Osteocyte (in vitro differentiated cells): ENCODE measurements around the gene MKLN1. TPM values are rescaled to one million over a fixed set of nuclear protein-coding genes. Genes with fewer than 3 reads are reported as not detected.
"Not testable (repeated sequence)": the region's sequence is repeated elsewhere in the genome, so short reads cannot be mapped to it uniquely, and the experiment has no call there.

Source experiments
- DNase-seq: peaks from one replicate; pipeline ENCODE4 v3.0.0; 2021; ENCODE audit warnings: mixed read lengths; ENCODE audit not compliant: unreplicated experiment; ENCODE audit errors: extremely low spot score
- H3K27ac Mint-ChIP-seq: one replicate; pipeline ENCODE4 v1.8.0; 2021; ENCODE audit warnings: mild to moderate bottlenecking, mixed read lengths; ENCODE audit not compliant: unreplicated experiment
- H3K27me3 Mint-ChIP-seq: one replicate; pipeline ENCODE4 v1.8.0; 2021; ENCODE audit warnings: mixed read lengths; ENCODE audit not compliant: unreplicated experiment
- H3K36me3 Mint-ChIP-seq: one replicate; pipeline ENCODE4 v1.8.0; 2021; ENCODE audit warnings: mixed read lengths; ENCODE audit not compliant: unreplicated experiment
- H3K4me1 Mint-ChIP-seq: one replicate; pipeline ENCODE4 v1.8.0; 2021; ENCODE audit warnings: mixed read lengths; ENCODE audit not compliant: unreplicated experiment
- H3K4me3 Mint-ChIP-seq: one replicate; pipeline ENCODE4 v1.8.0; 2021; ENCODE audit warnings: mild to moderate bottlenecking, moderate library complexity, mixed read lengths; ENCODE audit not compliant: unreplicated experiment
- H3K9me3 Mint-ChIP-seq: one replicate; pipeline ENCODE4 v1.8.0; 2021; ENCODE audit warnings: mixed read lengths; ENCODE audit not compliant: unreplicated experiment
- total RNA-seq: library from RNA; stranded (reverse); gene quantifications from 2 replicates; pipeline ENCODE4 v1.2.1, GENCODE V29; 2021
- TF ChIP-seq, protein P1 (sequence below): fragments of 200-600 bp; sonication (generic); IDR thresholded peaks from 2 replicates; pipeline ENCODE4 v1.5.0; 2021; ENCODE audit warnings: antibody characterized with exemption, mild to moderate bottlenecking, moderate library complexity

MKLN1 gene
- total RNA-seq, 1 donor from 2014 or later = 41.4 TPM

DNA sequence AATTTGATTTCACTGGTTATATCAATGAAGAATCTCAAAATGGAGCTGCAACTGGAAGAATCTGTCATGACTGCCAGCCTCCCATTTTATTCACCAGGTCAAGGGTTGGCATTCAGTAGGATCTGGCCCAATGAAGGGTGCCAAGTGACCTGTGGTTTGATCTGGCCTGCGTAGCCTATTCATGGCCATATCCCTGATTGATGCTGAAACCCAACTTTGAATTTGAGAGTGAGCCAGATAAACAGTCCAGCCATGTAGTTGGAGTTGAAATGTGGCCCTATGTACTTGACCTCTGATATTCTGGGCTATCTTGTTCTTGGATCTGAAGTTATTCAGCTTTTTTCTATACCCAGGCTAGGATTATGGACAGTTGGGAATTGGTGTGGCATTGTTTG lies 1.5 kb downstream of the MKLN1 start:
- Mint-ChIP-seq H3K27ac (peak overlapping the region; percentile 98), H3K36me3 (peaks cover 7% of the 10 kb centered on the region), H3K4me1 (peaks cover 45% of the 10 kb centered on the region), H3K27me3 (no peaks in the 10 kb centered on the region), H3K4me3 (peak overlapping the region; percentile 99), H3K9me3 (peaks cover 2% of the 10 kb centered on the region)
- DNase-seq = no peak
- TF ChIP-seq, protein P1, sequence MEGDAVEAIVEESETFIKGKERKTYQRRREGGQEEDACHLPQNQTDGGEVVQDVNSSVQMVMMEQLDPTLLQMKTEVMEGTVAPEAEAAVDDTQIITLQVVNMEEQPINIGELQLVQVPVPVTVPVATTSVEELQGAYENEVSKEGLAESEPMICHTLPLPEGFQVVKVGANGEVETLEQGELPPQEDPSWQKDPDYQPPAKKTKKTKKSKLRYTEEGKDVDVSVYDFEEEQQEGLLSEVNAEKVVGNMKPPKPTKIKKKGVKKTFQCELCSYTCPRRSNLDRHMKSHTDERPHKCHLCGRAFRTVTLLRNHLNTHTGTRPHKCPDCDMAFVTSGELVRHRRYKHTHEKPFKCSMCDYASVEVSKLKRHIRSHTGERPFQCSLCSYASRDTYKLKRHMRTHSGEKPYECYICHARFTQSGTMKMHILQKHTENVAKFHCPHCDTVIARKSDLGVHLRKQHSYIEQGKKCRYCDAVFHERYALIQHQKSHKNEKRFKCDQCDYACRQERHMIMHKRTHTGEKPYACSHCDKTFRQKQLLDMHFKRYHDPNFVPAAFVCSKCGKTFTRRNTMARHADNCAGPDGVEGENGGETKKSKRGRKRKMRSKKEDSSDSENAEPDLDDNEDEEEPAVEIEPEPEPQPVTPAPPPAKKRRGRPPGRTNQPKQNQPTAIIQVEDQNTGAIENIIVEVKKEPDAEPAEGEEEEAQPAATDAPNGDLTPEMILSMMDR = no peak

DNA sequence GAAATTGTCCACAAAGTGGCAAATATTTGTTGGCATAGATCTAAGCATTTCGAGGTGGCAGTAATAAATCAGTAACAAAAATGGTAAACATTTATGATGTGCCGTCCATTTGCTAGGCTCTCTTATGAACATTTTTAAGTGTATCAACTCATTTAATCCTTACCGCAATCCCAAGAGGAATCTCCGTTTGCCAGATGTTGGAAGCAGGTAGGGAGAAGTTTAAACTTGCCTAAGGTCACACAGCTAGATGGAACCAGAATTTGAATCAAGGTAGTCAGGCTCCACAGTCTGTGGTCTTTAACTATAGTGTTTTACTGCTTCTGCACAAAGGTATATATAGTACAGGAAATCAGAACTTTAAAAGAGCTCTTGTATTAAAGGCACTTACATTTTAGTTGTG lies 2.6 kb downstream of the MKLN1 start:
- TF ChIP-seq, protein P1 = no peak
- no peak for DNase-seq
- Mint-ChIP-seq H3K4me1 (peaks cover 45% of the 10 kb centered on the region), H3K27ac (no peak overlapping the region), H3K36me3 (peaks cover 7% of the 10 kb centered on the region), H3K9me3 (peaks cover 8% of the 10 kb centered on the region), H3K4me3 (peak overlapping the region; percentile 28), H3K27me3 (no peaks in the 10 kb centered on the region)

DNA sequence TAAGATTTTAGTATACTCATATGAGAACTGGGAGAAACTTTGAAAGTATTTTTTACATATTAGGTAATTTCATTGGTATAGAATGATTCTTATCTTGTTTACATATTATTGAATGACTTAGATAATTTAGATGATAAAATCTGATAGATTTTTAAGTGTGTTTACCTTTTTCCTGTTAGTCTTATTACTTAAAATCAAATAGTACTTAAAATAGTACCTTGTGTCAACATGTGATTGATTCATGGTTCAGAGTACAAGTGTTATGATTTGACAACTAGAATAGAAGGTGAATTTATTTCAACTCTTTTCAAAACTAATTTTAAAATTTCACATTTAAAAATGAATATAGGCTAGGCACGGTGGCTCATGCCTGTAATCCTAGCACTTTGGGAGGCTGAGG lies 4.1 kb downstream of the MKLN1 start:
- Mint-ChIP-seq H3K36me3 (peaks cover 15% of the 10 kb centered on the region), H3K4me3 (no peak overlapping the region), H3K9me3 (peaks cover 22% of the 10 kb centered on the region), H3K4me1 (peaks cover 38% of the 10 kb centered on the region), H3K27me3 (no peaks in the 10 kb centered on the region), H3K27ac (no peak overlapping the region)
- TF ChIP-seq, protein P1 = no peak
- DNase-seq = no peak

DNA sequence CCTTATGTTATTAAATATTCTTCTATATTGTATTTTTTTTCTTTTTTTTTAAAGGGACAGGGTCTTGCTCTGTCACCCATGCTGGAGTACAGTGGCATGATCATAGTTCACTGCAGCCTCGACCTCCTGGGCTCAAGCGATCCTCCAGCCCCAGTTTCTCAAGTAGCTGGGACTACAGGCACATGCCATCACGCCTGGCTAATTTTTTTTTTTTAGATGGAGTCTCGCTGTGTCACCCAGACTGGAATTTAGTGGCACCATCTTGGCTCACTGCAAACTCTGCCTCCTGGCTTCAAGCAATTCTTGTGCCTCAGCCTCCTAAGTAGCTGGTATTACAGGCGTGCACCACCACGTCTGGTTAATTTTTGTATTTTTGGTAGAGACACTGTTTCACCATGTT lies 5.1 kb downstream of the MKLN1 start:
- Mint-ChIP-seq H3K9me3 (peaks cover 28% of the 10 kb centered on the region), H3K36me3 (peaks cover 20% of the 10 kb centered on the region), H3K4me1 (peaks cover 34% of the 10 kb centered on the region)
- H3K4me3 Mint-ChIP-seq, DNase-seq, H3K27me3 Mint-ChIP-seq, H3K27ac Mint-ChIP-seq: not testable (repeated sequence)

DNA sequence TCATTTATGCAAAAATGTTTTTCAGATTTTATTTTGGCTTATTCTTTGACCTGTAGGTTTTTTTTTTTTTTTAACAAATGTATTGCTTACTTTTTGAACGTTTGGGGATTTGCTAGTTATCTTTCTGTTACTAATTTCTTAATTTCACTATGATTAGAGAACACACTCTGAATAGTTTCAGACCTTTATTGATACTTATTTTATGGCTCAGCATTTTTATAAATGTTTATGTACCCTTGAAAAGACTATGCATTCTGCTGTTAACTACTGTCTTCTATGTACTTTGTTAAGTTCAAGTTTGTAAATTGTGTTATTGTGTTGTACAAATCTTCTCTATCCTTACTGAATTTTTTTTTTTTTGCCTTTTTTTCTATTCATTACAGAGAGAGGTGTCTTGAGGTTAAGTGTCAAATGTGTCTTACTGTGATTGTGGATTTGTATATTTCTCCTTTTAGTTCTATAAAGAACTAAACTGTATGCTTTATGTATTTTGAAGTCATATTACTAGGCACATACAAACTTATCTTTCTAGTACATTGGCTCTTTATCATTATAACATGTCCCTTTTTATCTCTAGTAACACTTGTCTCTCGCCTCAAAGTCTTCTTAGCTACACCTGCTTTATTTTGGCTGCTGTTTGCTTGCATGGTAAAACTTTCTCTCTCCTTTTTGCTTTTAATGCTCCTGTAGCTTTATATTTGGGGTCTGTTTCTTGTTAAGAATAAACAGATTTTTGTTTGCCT lies 8.1 kb downstream of the MKLN1 start:
- no peaks in the 10 kb centered on the region for H3K27me3 Mint-ChIP-seq
- H3K9me3 Mint-ChIP-seq = peaks cover 38% of the 10 kb centered on the region
- H3K27ac Mint-ChIP-seq = no peak overlapping the region
- H3K4me1 Mint-ChIP-seq = peaks cover 9% of the 10 kb centered on the region
- H3K36me3 Mint-ChIP-seq = peaks cover 29% of the 10 kb centered on the region
- TF ChIP-seq, protein P1 = no peak
- H3K4me3 Mint-ChIP-seq = no peak overlapping the region
- no peak for DNase-seq
